ENCODE results near the gene ZFYVE28.

GRCh38 chr4:2222838-2223237, 195.6 kb downstream of the ZFYVE28 start:
- TF ChIP-seq KDM1A (IDR thresholded peaks at IDR 0.05; ENCODE audit: borderline replicate concordance) (no peak), CREB1 (IDR thresholded peaks at IDR 0.05; ENCODE audit: low read depth) (no peak), RELA (IDR thresholded peaks at IDR 0.05; ENCODE audit: borderline replicate concordance, partially characterized antibody) (no peak), TAF1 (IDR thresholded peaks at IDR 0.05; ENCODE audit: borderline replicate concordance, low read depth, low read length) (no peak), NFYB (IDR thresholded peaks at IDR 0.05; ENCODE audit: insufficient read depth, low read depth, low read length) (no peak), SREBF2 (IDR thresholded peaks at IDR 0.05; ENCODE audit: low read length) (no peak), FOXM1 (IDR thresholded peaks at IDR 0.05; ENCODE audit: low read depth, low read length) (no peak), BACH1 (IDR thresholded peaks at IDR 0.05; ENCODE audit: borderline replicate concordance) (no peak), SIN3A (IDR thresholded peaks at IDR 0.05; ENCODE audit: low read depth, low read length) (no peak)
- TF ChIP-seq, protein P1, sequence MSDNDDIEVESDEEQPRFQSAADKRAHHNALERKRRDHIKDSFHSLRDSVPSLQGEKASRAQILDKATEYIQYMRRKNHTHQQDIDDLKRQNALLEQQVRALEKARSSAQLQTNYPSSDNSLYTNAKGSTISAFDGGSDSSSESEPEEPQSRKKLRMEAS (IDR thresholded peaks at IDR 0.05; ENCODE audit: low read depth, low read length), result no peak
- TF ChIP-seq, protein P2, sequence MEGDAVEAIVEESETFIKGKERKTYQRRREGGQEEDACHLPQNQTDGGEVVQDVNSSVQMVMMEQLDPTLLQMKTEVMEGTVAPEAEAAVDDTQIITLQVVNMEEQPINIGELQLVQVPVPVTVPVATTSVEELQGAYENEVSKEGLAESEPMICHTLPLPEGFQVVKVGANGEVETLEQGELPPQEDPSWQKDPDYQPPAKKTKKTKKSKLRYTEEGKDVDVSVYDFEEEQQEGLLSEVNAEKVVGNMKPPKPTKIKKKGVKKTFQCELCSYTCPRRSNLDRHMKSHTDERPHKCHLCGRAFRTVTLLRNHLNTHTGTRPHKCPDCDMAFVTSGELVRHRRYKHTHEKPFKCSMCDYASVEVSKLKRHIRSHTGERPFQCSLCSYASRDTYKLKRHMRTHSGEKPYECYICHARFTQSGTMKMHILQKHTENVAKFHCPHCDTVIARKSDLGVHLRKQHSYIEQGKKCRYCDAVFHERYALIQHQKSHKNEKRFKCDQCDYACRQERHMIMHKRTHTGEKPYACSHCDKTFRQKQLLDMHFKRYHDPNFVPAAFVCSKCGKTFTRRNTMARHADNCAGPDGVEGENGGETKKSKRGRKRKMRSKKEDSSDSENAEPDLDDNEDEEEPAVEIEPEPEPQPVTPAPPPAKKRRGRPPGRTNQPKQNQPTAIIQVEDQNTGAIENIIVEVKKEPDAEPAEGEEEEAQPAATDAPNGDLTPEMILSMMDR (IDR thresholded peaks at IDR 0.05 in 2 of 3, conservative IDR thresholded peaks at IDR 0.05 in 1 of 3; ENCODE audit: control insufficient read depth in 2 of 3, extremely low read depth in 1 of 3, insufficient read depth in 1 of 3, low read depth in 3 of 3, low read length in 3 of 3), result no peak

Data from GM12878 (cell line).